ENCODE measurements around the gene PIK3R4.
A peak's percentile ranks its signal among the peaks of the same experiment; 100 is the strongest.

PIK3R4 gene

GRCh38 chr3:130748467-130748861 is 1.8 kb upstream of the PIK3R4 start:
- peak overlapping the region; percentile 60 for H3K4me3 ChIP-seq (ENCODE audit: low read length)
- TF ChIP-seq CTCF (conservative IDR thresholded peaks at IDR 0.05; ENCODE audit: low read length), result no peak

DNA sequence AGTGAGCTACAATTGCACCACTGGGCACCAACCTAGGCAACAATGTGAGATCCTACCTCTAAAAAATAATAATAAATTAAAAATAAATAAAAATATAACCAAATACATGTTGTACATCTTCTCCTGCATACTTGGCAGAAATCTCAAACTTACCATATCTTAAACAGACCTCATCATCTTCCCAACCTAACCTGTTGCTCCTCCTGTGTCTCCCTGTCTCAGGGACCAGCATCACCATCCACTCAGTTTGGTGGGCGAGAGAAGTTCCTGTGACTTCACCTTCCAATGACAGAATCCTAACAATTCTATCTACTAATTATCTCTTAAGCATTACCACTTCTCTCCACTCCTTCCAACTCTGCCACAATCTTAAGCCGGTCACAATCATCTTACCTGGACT is 3.3 kb downstream of the PIK3R4 start:
- no peak for DNase-seq (ENCODE audit: low read depth)
- H3K4me3 ChIP-seq (ENCODE audit: low read length), result no peak overlapping the region
- TF ChIP-seq CTCF (conservative IDR thresholded peaks at IDR 0.05; ENCODE audit: low read length), result no peak

More at GRCh38 chr3:130748467-130748861, 1.8 kb upstream of the PIK3R4 start:
- no peak for DNase-seq (ENCODE audit: low read depth)

- DNase-seq (ENCODE audit: low read depth), result no peak
These were observed 4.6 kb downstream of the PIK3R4 start for GRCh38 chr3:130741946-130742610.

DNA sequence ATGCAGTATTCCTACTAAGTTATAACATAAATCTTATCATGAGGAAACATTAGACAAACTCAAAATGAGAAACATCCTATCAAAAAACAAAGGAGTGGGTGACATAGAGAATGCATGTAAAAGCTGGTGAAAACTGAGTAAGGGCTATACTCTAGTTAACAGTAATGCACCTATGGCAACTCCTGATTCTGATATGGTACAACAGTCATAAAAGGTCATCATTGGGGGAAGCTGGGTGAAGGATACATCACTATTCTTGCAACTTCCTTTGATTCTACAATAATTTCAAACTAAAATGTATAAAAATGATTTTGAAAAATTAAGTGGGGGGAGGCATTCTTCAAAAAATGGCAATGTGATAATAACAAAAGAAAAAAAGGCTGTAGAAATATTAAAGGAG is 6.8 kb downstream of the PIK3R4 start:
- no peak for TF ChIP-seq CTCF (conservative IDR thresholded peaks at IDR 0.05; ENCODE audit: low read length)
- no peak overlapping the region for H3K4me3 ChIP-seq (ENCODE audit: low read length)
- DNase-seq (ENCODE audit: low read depth), result no peak

More at GRCh38 chr3:130741946-130742610, 4.6 kb downstream of the PIK3R4 start:
- no peak overlapping the region for H3K4me3 ChIP-seq (ENCODE audit: low read length)
- no peak for TF ChIP-seq CTCF (conservative IDR thresholded peaks at IDR 0.05; ENCODE audit: low read length)

DNA sequence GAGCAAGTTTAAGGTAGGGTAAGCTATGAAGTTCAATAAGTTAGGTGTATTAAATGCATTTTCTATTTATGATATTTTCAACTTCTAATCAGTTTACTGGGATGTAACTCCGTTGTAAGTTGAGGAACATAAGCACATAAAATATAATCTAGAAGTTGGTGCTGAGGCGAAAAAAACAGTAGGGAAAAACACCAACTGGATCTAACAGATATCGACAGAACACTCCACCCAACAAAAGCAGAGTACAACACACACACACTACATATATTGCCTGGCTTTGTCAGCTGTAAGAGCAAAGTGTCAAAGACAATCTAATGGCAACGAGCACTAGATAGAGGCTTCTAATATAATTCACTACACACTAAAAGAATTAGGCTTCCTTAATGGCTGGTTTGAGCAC is 8.4 kb downstream of the PIK3R4 start:
- no peak for TF ChIP-seq CTCF (conservative IDR thresholded peaks at IDR 0.05; ENCODE audit: low read length)
- no peak for DNase-seq (ENCODE audit: low read depth)
- no peak overlapping the region for H3K4me3 ChIP-seq (ENCODE audit: low read length)

DNA sequence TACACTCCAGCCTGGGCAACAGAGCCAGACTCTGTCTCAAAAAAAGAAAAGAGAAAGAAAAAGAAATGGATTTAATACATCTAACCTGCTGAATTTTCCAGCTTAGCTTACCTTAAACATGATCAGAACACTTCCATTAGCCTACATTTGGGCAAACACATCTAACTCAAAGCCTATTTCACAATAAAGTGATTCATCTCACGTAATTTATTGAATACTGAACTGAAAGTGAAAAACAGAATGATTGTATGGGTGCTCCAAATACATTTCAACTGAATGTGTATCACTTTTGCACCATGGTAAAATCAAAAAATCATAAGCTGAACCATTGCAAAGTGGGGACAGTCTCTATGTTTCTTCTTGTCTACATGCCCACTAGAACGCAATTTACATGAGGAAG is 9.0 kb downstream of the PIK3R4 start:
- TF ChIP-seq CTCF (conservative IDR thresholded peaks at IDR 0.05; ENCODE audit: low read length), result no peak
- H3K4me3 ChIP-seq (ENCODE audit: low read length), result no peak overlapping the region
- DNase-seq (ENCODE audit: low read depth), result peak; percentile 14

GRCh38 chr3:130733236-130733875 is 13.3 kb downstream of the PIK3R4 start:
- DNase-seq (ENCODE audit: low read depth), result no peak
- TF ChIP-seq CTCF (conservative IDR thresholded peaks at IDR 0.05; ENCODE audit: low read length), result no peak
- H3K4me3 ChIP-seq (ENCODE audit: low read length), result no peak overlapping the region

Data from AG10803 (cell line).